Fibroblast of the conjunctiva (primary cell): ENCODE measurements around the gene NFYA.
A peak's percentile ranks its signal among the peaks of the same experiment; 100 is the strongest.

ENCODE experiments used
- DNase-seq: peaks from one replicate; pipeline ENCODE4 v3.0.0-alpha.2; 2010; ENCODE audit warnings: low read depth

Gene NFYA

GRCh38 chr6:41073203-41073967, 611 bp downstream of the NFYA start:
- DNase-seq, result peak; percentile 59

GRCh38 chr6:41073968-41074691, 1.4 kb downstream of the NFYA start:
- no peak for DNase-seq

GRCh38 chr6:41074692-41075436, 2.1 kb downstream of the NFYA start:
- no peak for DNase-seq

GRCh38 chr6:41075651-41076626, 3.2 kb downstream of the NFYA start:
- no peak for DNase-seq

- no peak for DNase-seq
These were observed 4.8 kb downstream of the NFYA start for GRCh38 chr6:41077536-41077935.

- DNase-seq, result no peak
These were observed 5.3 kb downstream of the NFYA start for GRCh38 chr6:41078101-41078500.

- DNase-seq, result no peak
These were observed 6.3 kb downstream of the NFYA start for GRCh38 chr6:41079080-41079479.

GRCh38 chr6:41080621-41081020, 7.8 kb downstream of the NFYA start:
- no peak for DNase-seq

GRCh38 chr6:41083072-41083471, 10.3 kb downstream of the NFYA start:
- no peak for DNase-seq

- no peak for DNase-seq
These were observed 12.4 kb downstream of the NFYA start for GRCh38 chr6:41085182-41085581.

GRCh38 chr6:41088451-41088850, 15.7 kb downstream of the NFYA start:
- DNase-seq, result no peak

- no peak for DNase-seq
These were observed 18.3 kb downstream of the NFYA start for GRCh38 chr6:41090841-41091761.

GRCh38 chr6:41092421-41093140, 19.8 kb downstream of the NFYA start:
- DNase-seq, result no peak

- no peak for DNase-seq
These were observed 21.0 kb downstream of the NFYA start for GRCh38 chr6:41093729-41094128.

GRCh38 chr6:41097467-41098090, 24.8 kb downstream of the NFYA start:
- DNase-seq, result no peak

- DNase-seq, result no peak
These were observed 25.6 kb downstream of the NFYA start for GRCh38 chr6:41098366-41098765.

- DNase-seq, result no peak
These were observed 28.1 kb downstream of the NFYA start for GRCh38 chr6:41100871-41101287.

- DNase-seq, result no peak
These were observed 31.1 kb downstream of the NFYA start for GRCh38 chr6:41103847-41104246.

GRCh38 chr6:41111017-41111416, 38.2 kb downstream of the NFYA start:
- DNase-seq, result no peak
